Raji (cell line): Measurements from ENCODE around the gene NUDT21.

ENCODE experiments used
- POLR2A ChIP-seq: IDR thresholded peaks from 2 replicates; pipeline ENCODE4 v1.6.1; 2011; ENCODE audit warnings: low read depth, low read length, control low read depth; ENCODE audit not compliant: insufficient read depth

The NUDT21 gene

DNA sequence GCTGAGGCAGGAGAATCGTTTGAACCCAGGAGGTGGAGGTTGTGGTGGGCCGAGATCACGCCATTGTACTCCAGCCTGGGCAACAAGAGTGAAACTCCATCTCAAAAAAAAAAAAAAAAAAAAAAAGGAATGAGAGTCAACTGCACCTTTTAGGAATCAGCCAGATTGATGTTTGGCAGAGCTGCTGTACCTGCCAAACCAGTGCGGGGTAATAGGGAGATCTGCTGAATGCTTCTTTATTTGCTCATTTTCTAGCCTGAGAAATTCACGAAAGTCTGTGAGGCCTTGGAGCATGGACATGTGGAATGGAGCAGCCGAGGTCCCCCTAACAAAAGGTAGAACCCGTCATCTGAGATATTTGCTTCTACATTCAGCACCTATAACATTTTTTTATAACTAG, 18.6 kb upstream of the NUDT21 start:
- no peak for TF ChIP-seq POLR2A

DNA sequence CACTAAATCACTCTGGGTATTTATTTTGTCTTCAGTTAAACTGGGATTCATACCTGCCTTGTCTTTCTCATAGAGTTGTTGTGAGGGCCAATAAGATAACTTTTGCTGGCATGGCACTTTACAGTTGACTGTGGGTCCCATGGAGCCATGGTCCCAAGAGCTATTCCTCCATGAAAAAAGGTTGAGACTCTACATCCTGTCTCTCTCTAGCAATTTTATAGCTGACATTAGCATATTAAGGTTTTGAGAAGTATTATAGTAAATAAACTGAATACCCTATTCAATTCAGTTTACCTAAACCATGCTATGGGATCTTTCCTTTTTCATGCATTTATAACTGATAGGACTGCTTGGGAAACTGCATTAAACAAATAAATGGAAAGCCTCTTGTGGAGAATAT, 17.7 kb upstream of the NUDT21 start:
- TF ChIP-seq POLR2A = no peak

DNA sequence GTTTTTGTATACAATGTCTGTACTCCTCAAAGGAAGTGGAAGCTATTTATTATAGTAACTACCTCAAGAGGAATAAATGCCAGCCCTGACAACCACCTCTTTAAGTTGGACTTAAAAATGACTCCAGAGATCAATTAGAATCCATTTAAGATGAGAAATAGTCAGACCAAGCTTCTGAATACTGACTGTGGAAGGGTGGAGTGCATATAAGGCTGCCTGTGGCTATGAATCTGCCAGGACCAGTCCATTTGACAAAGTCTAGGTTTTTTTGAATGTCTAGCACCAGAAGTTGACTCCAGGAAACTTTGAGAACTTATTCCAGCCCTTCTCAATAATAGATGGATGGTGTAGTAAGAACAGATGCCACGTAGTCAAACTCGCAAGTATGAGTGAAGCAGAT, 15.2 kb upstream of the NUDT21 start:
- TF ChIP-seq POLR2A = no peak

DNA sequence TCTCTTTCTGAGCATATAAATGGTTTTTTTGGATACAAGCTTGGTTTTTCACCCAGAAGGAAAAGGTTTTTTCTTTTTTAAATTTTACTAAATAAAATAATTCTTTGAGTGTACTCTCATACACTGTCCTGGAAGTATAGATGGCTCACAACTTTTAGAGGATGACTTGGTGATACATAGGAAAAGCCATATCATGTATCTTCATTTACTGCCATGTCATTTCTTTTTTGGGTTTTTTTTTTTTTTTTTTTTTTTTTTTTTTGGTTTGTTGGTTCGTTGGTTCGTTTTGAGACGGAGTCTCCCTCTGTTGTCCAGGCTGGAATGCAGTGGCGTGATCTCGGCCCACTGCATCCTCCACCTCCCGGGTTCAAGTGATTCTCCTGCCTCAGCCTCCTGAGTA, 12.0 kb upstream of the NUDT21 start:
- no peak for TF ChIP-seq POLR2A

DNA sequence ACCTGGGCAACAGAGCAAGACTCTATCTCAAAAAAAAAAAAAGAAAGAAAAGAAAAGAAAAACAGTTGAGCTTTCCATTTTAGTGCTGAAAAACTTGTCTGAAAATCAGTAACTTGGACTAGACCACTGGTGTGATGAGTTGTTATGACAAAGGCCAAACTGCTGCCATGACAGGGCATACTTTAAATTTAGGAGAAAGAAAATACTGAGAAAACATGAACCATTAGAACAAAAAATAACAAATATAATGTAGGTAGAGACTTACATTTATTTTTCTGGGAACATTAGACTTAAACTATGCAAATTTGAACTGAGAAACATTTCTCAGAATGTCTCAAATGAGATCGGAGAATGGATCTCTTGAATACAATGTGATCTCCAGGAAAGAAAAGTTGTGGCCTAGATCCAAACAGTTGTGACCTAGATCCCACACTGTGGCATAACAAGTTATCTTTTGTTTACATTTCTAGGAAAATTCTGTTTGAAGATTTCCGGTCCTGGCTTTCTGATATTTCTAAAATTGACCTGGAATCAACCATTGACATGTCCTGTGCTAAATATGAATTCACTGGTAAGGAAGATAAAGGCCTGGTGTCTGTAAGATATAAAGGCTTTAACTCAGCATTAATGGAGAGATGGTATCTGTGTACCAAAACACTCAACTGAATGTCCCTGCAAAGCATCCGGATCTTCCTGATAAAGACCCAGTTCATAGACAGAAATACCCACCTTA, 11.1 kb upstream of the NUDT21 start:
- no peak for TF ChIP-seq POLR2A

DNA sequence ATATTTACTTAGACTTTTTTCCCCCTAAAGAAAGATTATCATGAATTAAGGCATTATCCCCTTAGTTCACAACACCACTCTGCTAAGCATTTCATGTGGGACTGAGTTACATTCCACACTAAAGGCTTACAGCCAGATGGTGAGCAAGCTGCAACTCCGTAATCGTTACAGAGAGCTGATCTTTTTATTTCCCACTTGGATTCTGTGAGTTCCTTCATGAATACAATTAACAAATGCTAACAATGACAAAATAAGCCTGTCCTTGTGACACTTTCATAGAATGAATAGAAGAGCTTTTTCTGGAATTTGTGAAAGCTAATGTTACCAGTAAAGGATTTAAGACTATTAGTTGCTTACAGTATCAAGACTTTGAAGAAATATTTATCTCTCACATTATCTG, 9.0 kb upstream of the NUDT21 start:
- TF ChIP-seq POLR2A = no peak

DNA sequence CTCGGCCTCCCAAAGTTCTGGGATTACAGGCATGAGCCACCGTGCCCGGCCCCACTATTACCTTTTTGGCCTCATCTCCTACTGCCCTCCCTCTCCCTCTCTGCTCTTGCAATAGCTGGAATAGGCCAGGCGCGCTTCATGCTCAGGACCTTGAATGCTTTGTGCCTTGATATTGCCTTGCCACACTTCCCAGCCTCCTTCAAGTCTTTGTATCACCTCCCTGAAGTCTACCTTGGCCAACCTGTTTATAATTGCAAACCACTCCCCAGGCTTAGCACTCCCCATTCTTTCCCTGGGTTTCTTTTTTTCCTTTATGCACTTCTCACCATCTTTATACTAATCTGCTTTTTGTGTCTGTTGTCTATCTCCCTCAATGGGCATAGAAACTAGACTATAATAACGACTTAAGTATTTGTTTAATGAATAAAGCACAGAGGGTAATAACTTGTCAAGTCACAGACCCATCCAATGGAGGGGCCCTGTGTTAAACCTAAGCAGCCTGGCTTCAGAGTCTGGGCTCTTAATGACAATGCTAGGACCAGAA, 6.9 kb upstream of the NUDT21 start:
- TF ChIP-seq POLR2A = no peak

DNA sequence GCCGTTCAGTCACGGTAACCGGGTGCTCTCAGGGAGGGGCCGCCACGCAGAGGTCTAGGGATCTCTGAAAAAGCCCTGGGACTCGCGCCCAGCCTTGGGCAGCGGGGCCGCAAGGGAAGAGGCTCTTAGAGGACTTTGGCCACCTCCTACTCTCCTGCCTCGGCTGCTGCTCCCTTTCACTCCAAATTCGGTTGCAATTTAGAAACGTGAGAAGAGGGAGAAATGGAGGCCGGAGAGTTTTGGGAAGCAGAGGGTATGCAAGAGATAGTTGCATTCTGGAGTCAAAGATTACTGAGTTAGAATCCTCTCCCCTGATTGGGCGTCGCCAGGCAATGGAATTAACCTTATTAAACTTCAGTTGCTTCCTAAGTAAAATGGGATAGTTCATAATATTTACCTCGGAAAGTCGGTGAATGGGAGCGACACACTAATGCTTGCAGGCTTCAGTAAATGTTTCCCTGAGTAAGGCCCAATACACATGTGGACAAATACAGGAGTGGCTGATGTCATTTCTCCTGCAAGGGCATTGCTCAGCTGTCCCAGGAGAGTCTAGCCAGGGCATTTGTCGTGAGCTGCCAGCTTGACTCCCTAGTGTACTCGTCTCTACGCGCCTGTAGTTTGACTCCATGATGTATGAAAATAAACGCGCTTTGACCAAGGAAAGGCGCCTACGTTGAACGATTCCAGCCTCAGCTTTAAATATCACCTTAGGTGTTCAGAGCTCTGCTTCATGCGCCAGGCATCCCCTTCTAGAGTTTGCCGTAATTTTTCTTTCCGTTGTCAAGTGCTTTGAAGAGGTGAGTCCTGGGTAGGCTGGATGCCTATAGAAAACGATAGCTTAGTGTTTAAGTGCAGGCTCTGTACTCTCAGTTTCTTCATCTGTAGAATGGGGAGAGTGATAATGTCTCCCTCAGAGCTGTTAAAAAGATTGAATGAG, 889 bp upstream of the NUDT21 start:
- TF ChIP-seq POLR2A = no peak

DNA sequence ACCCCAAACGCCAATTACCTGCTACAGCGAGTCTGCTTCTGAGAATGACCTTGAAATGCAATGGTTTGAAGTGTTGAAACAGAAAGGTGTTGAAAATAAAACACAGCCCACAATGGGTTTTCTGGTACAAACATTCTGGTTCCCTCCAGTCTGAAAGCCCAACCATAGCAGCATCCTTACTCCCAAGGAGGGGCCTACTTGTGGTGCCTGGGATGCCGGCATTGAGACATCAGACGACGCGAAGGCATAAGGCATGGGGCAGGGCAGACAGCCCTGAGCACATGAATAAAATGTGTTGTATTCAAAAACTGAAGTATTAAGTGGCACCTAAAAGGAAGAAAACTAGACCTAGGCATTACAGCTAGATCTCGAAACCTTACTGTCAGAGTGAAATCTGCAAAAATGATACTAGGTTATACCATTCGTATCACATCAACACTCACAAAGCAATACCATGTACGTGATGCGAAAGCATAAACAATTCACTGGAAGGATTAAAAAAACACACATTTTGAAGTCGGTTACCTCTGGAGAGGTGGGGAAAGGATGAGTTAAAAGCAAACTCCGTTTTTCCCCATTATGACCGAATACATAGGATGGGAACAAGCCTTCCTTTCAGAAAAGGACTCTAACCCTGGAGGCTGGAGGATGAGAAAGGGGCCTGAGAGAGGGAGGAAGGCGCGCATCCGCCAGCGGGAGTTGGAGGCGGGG, 702 bp downstream of the NUDT21 start:
- no peak for TF ChIP-seq POLR2A

DNA sequence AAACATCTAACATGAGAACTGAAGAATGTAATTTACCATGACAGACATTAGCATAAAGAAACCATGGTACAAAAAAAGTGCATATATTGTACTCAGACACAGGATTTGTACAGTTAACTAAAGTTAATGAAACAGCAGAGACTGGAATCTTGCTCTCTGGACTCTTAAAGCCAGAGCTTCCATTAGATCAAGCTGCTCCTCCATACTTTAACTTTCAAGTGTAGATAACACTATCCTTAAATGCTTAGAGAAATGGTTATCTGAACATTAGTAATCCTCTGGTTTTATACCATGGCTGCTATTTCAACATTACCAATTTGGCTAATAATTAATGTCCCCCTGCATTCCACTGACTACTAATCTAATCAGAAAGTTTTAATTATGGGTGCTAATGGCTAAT, 3.1 kb downstream of the NUDT21 start:
- no peak for TF ChIP-seq POLR2A

DNA sequence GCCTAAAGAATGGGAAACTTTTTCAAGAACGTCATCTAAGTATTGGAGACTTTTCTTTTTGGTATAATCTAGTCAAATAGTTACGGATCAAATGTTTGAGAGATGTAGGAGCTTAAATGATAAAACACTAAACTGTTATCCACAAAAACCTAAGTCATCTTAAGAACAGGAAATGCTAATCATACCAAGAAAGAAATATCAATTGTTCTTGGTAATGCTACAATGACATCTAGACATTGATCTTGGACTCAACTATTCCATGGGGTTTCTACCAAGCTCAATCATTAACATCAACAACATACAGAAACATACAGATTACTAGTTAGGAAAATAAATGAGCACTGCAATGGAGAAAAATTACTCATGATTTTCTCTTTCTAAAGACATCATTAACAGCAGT, 3.8 kb downstream of the NUDT21 start:
- TF ChIP-seq POLR2A = no peak

DNA sequence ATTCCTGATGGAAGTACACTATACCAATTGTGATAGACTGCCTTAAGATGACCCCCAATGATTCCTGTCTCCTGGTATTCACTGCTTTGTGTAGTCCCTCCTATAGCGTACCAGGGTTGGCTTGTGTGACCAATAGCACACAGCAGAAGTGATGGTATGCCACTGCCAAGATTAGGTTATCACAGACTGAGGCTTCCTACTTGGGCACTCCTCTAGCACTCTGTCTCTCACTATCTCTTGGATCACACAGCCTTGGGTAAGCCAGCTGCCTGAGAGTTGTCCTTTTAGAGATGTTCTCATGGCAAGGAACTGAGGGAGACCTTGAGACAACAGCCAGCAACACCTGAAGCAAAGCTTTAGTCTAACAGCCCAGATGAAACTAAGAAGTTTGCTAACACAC, 13.1 kb downstream of the NUDT21 start:
- TF ChIP-seq POLR2A = no peak

DNA sequence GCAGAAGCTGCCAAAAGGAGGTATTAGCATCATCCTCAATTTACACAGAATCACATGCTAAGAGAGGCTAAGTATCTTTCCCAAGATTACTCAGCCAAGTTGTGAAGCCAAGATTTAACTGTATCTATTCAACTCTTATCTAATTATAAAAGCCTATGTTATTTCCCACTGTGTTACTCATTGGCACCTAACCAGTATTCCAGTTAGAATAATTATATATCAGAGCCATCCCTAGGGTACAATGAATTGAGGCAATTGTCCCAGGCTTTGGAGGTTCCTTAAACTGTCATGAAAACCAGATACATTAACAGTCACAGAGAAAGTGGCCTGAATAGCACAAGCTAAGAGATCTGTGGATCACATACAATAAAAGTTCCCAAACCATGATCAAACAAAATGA, 14.9 kb downstream of the NUDT21 start:
- TF ChIP-seq POLR2A = no peak

DNA sequence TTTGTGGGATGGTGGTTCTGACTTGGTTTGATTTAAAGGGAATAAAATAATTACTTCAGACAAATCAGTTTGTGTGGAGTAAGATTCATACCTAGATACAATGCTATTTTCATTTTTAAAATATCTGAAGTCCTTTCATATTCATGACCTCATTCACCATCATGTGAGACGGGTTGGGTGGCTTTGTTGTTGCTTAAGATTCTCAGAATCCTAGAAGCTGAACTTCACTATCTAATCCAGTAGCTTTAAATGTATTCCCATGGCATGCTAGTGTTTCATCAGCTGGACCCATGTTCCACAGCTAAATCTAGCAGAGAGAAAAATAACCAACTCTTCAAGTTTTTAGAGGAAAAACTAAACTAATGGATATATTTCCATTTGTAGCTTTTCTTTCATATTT, 23.0 kb downstream of the NUDT21 start:
- TF ChIP-seq POLR2A = no peak

DNA sequence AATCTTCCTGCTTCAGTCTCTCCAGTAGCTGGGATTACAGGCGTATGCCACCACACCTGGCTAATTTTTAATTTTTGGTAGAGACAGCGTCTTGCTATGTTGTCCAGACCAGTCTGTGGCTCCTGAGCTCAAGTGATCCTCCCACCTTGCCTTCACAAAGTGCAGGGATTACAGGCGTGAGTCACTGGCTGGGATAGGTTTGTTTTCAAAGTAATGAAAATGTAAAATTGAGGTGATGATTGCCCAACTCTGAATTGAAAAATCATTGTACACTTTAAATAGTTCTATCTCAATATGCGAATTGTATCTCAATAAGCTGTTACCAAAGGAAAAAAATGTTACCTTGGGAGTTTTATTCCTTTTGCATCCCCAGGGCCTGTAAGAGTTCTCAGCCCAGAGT, 24.5 kb downstream of the NUDT21 start:
- no peak for TF ChIP-seq POLR2A
